Stimulated activated naive CD8-positive, alpha-beta T cell treated with anti-CD3 and anti-CD28 coated beads, Interleukin-15, Interleukin-2, amounts not matched to agents 100 U/mL and 50 U/mL, for 24 hours (primary cell): ENCODE measurements around the gene EXOC6.
"Not testable (repeated sequence)": the region's sequence is repeated elsewhere in the genome, so short reads cannot be mapped to it uniquely, and the experiment has no call there.

Experiments
- ATAC-seq: fragments of 150-1000 bp; cut with Tn5 transposase; one replicate; pipeline ENCODE4 v1.10.0; 2021
- DNase-seq: peaks from one replicate; pipeline ENCODE4 v3.0.0; 2021

EXOC6 gene

DNA sequence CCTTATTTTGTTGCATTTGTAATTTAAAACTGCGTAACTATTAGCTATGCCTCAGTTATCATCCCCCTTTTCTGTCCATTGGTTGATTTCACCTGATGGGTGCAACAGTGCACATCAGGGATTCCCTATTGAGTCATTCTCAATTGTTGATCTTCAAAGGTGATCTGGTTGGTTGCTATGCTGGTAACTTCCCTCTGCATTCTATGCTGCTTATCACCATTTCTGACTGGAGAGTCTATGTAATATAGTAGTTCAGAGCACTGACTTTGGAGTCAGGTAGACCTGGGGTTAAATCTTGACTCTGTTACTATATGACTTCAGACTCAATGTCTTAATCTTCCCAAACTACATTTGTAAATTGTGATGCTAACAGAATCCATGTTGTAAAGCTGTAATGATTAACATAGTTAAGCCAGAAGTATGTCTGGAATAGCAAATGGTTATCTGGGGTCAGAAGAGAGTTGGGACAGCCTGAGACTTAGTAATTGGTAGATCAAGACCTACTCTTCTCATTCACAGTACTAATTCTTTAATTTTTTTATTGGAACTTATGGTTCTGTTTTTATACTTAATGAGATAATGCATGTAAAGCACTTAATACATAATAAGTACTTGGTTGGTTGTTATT lies 38.1 kb downstream of the EXOC6 start:
- ATAC-seq, result no peak

DNA sequence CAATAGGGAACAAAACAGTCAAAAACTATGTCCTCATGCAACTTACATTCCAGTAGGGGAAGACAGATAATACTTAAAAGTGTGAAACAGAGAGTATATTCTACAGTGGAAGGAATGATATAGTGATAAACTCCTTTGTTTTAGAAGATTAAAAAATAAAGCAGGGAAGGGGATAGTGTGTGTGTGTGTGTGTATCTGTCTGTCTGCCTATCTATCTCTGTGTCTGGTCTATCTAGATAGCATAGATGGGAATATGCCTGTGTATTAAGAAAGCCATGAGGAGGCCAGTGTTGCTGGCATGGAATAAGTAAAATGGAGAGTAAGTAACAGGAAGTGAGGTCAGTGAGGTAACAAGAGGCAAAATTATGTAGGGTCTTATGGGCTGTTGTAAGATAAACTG lies 42.2 kb downstream of the EXOC6 start:
- DNase-seq, result no peak
- ATAC-seq, result no peak

More for the DNA sequence above, 38.1 kb downstream of the EXOC6 start:
- no peak for DNase-seq

DNA sequence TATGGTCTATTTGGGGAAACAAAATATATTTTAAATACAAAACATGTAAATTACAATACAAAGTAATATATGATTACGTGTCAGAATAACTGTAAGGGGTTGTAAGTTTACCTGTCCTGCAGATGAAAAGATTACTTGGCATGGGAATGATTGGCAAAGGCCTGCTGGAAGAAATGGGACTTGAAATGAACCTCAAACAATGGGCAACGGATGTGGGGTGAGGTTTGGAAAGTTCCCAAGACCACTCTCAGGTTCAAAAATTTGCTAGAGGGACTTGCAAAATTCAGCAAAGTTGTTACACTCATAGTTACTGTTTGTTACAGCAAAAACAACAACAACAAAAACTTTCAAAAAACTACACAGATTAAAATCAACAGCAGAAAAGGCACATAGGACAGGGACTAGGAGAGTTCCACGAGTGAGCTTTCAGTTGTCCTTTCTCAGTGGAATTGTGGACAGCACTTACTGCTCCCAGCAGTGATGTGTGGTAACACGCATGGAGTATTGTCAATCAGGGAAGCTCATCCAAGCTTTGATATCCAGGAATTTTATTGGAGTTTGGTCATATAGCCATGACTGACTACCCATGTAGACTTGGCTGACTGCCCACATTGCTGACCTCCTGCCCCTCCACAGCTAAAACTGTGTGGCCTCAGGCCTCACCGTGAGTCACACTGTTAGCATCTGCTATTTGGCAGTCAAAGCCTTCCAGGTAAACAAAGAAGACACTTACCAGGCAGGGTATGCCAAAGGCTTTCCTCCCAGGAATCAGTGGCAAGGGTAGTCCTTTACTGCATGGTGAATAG lies 43.8 kb downstream of the EXOC6 start:
- DNase-seq (no peak), ATAC-seq (no peak)

DNA sequence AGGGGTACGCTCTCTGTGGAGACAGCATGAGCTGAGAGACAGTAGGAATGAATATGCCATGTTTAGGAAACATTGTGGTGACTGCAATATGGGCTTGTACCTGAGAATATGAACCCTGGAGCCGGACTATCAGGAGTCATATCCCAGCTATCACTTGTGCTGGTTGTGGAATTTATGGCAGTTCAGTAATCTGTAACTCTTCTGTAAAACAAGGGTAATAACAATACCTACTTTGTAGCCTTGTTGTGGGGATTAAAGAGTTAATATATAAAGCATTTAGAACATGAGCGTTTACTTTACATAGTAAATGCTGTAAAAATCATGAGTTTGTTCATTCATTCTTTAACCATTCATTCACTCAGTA lies 44.4 kb downstream of the EXOC6 start:
- DNase-seq (no peak), ATAC-seq (no peak)

DNA sequence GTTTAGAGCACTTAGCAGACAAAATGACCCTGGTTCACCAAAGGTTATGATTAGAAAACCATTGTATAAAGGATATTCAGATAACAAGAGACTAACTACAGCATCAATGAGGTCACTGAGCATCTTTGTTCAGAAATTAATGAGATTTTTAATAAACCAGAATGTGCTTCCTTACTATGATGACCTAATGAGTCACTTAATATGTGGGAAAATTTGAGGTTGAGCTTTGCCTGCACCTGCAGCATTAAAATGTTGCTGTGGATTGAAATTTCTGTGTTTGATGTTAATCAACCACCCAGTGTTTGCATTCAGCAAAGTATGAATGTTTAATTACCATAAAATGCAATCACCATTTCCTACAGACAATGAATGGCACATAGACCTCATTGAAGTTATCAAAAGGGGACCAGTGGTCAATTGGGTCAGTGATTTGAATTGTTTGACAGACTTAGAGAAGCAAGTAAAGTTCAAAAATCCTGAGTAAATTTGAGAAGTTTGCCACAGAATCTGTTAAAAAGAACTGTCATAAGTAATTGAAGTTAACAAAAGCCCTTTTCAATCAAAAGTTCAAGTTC lies 45.8 kb downstream of the EXOC6 start:
- DNase-seq (no peak), ATAC-seq (no peak)

DNA sequence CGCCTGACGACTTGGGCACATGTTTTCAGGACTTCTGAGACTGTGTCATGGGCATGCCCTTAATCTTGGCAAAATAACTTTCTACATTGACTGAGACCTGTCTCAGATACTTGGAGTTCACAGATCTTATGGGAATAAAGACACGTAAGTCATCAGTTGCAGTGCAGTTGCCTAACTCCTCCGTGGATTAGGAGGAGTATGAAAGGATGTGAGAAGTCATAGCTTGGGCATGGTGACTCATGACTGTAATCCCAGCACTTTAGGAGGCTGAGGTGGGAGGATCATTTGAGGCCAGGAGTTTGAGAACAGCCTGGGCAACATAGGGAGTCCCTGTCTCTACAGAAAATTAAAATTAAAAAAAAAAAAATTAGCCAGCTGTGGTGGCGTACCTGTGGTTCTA lies 49.6 kb downstream of the EXOC6 start:
- DNase-seq, result no peak
- no peak for ATAC-seq

DNA sequence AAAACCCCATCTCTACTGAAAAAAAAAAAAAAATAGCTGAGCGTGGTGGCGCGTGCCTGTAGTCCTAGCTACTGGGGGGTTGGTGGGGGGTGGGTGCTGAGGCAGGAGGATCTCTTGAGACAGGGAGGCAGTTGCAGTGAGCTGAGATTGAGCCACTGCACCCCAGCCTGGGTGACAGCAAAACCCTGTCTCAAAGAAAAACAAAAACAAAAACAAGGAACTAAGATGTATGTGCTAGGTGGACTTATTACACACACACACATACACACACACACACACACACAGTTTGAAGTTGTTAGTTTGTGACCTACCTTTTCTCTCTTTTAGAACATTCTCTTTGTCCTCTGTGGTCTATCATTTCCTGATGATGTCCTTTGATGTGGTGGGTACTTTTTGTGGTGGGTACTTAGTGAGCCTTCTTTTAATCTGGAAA lies 53.5 kb downstream of the EXOC6 start:
- no peak for DNase-seq
- peak; percentile 46 for ATAC-seq

DNA sequence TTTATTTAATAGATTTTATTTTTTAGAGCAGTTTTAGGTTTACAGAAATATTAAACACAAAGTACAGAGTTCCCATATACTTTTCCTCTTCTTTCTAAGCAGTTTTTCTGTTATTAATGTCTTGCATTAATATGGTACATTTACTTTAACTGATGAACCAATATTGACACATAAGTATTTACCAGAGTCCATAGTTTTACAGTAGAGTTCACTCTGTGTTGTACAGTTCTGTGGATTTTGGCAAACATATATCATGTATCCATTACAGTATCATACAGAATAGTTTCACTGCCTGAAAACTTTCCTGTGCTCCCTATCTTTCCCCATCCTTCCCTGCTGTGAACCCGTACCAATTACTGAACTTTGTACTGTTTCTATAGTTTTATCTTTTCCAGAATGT lies 55.3 kb downstream of the EXOC6 start:
- ATAC-seq (no peak), DNase-seq (no peak)

DNA sequence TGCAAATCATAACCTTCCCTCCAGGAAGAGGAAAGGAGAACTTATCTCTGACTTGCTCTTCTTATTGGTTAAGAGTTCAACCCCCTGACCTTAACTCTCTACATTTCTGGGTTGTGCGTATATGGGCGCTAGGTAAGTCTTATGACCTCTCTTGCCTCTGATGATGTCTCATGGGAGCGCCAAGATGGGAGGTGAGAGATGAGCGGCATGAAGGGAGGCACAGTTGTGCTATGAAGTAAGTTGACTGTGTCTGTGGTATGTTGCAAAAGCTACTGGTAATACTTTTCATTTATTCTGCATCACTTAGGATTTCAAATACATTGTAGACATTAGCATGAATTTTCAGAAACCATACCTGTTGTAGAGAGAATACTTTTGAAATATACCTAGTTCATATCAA lies 59.0 kb downstream of the EXOC6 start:
- DNase-seq (no peak), ATAC-seq (no peak)

DNA sequence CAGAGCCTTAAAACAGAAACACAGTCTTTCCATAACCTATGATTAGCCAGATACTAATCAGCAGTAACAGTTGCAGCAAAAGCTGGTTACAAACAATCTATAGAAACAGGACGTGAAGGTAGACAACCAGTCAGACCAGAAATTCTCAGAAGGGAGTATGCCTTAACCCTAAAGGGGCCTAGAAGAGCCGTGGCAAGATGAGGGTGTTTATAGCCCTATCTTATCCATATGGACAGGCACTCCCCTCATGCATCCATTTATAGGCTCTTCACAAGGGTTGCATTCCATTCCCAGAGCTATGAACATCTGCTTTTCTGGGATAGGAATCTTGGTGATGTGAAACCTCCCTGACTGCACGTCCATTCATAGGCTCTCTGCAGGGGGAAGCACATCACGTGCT lies 64.3 kb downstream of the EXOC6 start:
- DNase-seq, ATAC-seq: not testable (repeated sequence)

DNA sequence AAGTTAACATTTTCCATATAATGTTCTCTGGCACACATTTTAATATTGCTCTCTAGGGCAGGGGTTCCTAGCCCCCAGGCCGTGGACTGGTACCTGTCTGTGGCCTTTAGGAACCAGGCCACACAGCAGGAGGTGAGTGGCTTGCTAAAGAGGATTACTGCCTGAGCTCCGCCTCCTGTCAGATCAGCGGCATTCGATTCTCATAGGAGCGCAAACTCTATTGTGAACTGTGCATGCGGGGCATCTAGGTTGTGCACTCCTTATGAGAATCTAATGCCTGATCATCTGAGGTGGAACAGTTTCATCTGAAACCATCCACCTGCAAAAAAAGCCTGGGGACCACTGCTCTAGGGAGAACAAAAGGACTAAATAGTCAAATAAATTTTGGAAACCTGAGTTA lies 65.7 kb downstream of the EXOC6 start:
- no peak for ATAC-seq

DNA sequence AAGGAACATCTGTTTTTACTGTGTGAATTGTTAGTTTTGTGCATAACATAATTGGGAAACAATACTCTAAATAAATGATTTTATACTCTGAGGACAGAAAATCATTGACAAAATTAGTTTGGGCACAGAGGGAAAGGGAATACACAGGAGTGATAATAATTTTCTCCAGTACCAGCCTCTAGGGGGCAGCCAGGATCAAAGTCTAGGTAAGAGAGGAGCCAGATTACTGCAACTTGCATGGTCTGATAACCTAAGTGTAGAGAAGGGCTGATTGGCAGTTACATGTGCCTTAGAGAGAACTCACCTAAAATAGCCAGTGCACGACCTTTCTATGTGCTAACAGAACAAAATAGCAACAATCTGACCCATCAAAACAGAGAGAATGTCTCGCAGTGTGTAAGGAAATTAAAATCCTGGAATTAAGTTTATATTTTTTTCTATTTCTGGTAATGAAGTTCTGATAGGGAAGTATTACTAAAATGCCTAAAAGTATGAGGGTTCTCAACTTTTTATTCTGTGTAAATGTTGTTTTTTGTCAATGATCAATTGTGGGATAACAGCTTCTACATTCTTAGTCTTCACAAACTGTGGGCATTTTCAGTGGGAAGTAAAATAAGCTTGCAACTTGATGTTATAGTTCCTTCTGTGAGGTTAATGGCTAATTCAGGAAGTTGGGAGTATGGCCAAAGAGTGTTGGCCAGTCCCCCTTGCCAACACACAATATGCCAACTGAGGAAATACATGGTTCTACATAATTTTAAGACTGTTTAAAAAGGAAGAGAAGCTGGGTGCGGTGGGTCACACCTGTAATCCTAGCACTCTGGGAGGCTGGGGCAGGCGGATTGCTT lies 66.4 kb downstream of the EXOC6 start:
- DNase-seq, result peak; percentile 58
- ATAC-seq, result peak; percentile 61

More for the DNA sequence above, 65.7 kb downstream of the EXOC6 start:
- DNase-seq, result no peak

DNA sequence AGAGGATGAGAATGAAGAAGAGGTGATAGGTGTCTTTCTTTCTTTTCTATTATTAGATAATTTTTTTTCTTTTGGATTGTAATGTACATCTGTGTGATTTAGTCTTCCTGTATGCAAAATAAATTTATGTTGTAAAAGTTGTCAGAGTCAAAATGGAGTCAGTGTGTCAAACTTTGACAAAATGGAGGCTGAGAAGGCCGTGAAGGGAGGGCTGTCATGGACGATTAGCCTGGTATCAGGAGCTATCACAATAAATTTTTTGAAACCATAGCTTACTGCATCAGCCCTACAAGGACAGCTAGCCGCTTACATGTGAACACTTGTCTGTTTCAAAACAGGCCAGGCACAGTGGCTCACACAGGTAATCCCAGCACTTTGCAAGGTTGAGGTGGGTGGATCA lies 67.6 kb downstream of the EXOC6 start:
- DNase-seq, result no peak
- no peak for ATAC-seq

DNA sequence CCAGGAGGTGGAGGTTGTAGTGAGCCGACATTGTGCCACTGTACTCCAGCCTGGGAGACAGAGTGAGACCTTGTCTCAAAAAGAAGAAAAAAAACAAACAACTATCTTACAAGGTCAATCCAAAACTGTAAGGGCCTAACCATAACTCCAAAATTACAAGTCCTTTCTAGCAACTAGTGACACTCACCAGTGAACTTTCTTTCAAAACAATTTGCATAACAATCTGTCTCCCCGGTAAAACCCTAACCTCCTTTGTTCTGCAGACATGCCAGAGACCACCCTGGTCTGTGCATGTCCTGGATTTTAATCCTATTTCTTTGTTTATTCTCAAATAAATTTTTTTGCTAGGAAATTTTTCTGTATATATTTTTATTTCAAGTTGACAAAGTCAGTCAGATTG lies 68.1 kb downstream of the EXOC6 start:
- DNase-seq (no peak), ATAC-seq (no peak)

DNA sequence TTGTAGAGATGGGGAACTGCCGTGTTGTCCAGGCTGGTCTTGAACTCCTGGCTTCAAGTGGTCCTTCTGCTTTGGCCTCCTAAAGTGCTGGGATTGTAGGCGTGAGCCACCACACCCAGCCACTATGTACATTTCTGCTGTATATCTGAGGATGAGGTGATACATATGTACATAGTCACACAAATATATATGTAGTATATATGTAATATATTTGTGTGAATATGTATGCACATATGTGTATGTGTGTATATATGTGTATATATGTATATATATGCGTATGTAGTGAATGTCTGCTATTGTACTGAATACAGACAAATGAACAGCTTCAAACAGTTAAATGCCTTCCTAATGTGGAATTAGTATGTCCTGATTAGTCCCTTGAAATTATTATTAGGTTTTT lies 70.3 kb downstream of the EXOC6 start:
- ATAC-seq (no peak), DNase-seq (no peak)

DNA sequence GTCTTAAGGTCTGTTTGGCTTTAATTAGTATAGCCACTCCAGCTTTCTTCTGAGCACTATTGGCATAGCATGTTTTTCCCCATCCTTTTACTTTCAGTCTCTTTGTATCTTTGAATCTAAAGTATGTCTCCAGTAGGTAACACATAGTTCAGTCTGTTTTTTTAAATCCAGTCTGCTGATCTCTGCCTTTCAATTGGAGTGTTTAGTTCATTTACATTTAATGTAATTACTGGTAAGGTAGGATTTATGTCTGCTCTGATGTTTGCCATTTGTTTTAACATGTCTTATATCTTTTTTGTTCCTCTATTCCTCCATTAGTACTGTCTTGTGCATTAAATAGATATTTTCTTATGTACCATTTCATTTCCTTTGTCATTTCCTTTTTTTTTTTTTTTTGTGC lies 72.5 kb downstream of the EXOC6 start:
- DNase-seq (no peak), ATAC-seq (no peak)

DNA sequence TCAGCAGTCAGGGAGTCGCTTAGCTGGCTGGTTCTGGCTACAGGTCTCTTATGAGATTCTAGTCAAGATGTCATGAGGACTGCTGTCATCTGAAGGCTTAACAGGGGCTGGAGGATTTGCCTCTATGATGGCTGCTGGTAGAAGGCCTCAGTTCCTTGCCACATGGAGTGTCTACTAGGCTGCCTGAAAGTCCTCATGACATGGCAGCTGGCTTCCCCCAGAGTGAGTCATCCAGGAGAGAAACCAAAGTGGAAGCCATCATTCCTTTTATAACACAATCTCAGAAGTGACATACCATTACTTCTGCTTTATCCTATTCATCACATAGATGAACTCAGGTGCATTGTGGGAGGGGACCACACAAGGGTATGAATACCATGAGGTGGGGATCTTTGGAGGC lies 75.1 kb downstream of the EXOC6 start:
- DNase-seq (no peak), ATAC-seq (peak; percentile 55)

DNA sequence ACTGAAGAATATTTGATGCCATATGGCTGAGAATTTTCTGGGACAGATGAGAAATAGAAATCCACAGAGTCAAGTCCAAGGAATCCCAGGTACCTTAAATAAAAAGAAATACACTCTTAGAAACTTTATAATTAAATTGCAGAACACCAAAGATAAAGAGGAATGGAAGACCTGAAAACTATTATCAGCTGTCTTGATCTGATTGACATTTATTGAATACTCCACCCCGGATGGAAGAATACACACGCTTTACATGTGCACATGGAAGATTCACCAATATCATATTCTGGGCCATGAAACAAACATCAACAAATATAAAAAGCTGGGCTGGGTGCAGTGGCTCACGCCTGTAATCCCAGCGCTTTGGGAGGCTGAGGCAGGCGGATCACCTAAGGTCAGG lies 81.6 kb downstream of the EXOC6 start:
- no peak for DNase-seq
- ATAC-seq, result no peak

DNA sequence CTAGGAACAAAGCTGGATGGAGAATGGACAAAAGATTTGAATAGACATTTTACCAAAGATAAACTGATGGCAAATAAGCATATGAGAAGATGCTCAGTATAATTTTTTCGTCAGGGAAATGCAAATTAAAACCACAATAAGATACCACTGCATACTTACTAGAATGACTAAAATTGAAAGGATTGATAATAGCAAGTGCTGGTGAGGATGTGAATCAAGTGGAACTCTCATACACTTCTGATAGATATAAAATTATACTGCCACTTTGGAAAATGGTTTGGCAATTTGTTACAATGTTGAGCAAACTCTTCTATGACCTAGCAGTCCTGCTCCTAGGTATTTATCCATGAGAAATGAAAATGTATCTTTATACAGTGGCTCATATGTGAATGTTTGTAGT lies 83.3 kb downstream of the EXOC6 start:
- ATAC-seq (no peak), DNase-seq (no peak)

DNA sequence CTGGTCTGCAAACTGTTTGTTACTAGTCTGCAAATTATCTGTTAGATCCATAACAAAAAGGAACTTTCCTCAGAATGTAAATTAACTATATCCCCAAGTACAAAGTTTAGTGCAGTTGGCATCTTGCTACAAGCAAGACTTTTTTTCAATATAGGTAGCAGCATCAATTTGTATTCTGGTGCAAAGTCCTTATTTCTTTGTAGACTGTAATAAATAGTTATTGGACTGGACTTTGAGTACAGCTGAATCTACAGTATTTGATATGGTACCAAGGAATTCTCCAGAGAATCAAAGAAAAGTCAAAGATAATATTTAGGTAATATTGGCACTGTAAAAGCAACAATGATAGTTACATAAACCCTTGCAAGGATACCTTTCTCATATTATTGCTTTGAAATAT lies 89.6 kb downstream of the EXOC6 start:
- ATAC-seq (no peak), DNase-seq (no peak)

DNA sequence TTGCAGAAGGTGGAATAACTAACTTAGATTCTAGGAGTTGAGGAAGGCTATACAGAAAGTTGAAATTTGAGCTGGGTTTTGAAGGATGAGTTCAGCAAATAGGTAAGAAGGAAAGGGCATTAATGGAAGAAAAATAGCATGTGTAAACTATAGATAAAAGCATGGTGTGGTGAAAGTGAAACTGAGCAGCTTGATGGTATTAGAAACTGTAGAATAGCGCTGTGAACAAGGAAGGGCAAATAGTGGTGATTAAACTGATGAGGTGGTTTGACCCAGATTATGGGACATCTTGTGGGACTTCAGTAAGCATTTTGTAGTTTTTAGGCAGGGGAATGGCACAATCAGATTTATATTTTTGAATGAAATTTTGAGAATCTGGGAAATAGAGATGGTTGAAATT lies 90.5 kb downstream of the EXOC6 start:
- ATAC-seq, result no peak

DNA sequence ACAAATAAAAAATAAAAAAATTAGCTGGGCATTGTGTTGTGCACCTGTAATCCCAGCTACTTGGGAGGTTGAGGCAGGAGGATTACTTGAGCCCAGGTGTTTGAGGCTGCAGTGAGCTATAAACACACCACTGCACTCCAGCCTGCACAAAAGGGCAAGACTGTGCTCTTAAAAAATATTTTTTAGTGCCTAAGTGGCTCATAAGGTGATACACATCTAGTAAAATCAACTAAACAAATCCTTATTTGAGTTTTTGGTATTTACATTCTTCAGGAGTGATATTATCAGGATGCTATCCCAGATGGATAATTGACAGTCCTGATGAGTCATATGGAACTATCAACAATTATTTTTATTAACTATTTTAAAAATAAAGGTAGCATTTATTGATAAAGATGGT lies 93.9 kb downstream of the EXOC6 start:
- ATAC-seq, result no peak

More for the DNA sequence above, 90.5 kb downstream of the EXOC6 start:
- no peak for DNase-seq

DNA sequence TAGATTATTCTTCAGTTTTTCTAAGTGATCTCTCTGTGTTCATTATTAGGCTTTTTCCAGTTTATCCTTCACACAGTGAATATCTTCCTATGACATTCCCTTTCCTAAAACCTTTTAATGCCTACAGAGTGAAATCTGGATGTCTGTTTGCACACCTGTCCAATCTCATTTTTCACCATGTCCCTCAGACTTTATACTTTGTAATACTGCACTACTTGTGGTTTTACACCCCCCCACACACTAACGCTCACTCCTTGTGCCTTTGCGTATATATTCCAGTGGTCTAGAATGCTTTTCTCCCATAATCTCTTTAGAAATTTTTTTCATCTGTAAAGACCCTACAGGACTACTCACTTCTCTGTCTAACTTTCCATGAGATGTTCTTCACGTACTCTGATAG lies 98.2 kb downstream of the EXOC6 start:
- DNase-seq (no peak), ATAC-seq (no peak)

More for the DNA sequence above, 93.9 kb downstream of the EXOC6 start:
- no peak for DNase-seq
